Muscle layer of duodenum (tissue), 2 donors: ENCODE measurements around the gene SCNN1B.

Experiments used
- H3K27ac ChIP-seq: one replicate; pipeline ENCODE4 v1.7.0; 2013; ENCODE audit warnings: mild to moderate bottlenecking, low read length
- H3K27me3 ChIP-seq: one replicate; pipeline ENCODE4 v1.7.0; 2013; ENCODE audit warnings: low read depth, mild to moderate bottlenecking, control low read depth, low read length
- H3K36me3 ChIP-seq, 2 donors: one replicate each; pipeline ENCODE4 v1.7.0; 2013; ENCODE audit warnings: low read length in 2 of 2, control low read depth in 1 of 2, mild to moderate bottlenecking in 1 of 2; ENCODE audit not compliant: insufficient read depth in 2 of 2, control insufficient read depth in 1 of 2
- H3K4me1 ChIP-seq, 2 donors: one replicate each; pipeline ENCODE4 v1.7.0; 2013; ENCODE audit warnings: low read length in 2 of 2, mild to moderate bottlenecking in 2 of 2, control low read depth in 1 of 2, moderate library complexity in 1 of 2; ENCODE audit not compliant: insufficient read depth in 2 of 2, control insufficient read depth in 1 of 2
- H3K4me3 ChIP-seq, 2 donors: one replicate each; pipeline ENCODE4 v1.7.0; 2013; ENCODE audit warnings: low read length in 2 of 2, low read depth in 1 of 2, mild to moderate bottlenecking in 1 of 2
- H3K9me3 ChIP-seq, 2 donors: one replicate each; pipeline ENCODE4 v1.7.0; 2013; ENCODE audit warnings: low read length in 2 of 2, control low read depth in 1 of 2, mild to moderate bottlenecking in 1 of 2; ENCODE audit not compliant: control insufficient read depth in 1 of 2
- donor health status: healthy.

Gene SCNN1B

DNA sequence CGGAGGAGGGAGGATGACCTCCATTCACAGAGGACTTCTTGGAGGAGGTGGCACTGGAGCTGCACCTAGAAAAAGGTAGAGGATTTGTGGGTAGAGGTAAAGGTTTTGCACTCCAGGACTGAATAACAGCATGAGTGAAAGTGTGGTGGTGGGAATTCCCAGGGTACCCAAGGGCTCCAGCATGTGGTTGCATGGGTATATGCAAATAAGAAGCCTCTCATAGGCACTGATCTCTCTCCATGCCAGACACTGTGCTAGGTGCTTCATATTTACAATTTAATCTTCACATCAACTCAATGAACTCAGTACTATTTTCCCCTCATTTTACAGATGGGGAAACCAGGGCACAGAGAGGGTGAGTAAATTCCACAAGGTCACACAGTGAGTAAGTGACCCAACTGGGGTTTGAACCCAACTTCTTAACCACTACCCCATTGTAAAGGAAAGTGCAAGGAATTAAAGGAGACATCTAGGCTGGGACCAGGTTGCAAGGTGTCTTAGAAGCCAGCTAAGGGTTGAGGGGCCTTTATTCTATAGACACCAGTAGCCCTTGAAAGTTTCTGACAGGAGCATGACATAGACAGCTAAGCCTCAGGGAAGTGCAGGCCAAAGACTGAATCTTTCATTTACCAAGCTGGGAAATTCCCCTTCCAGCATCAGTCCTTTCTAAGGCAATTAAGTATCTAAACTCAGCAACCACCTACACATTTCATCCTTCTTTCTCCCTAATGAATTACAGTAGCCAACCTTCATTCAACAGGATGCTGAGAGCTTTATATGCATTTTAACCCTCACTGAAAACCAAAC, 21.3 kb downstream of the SCNN1B start:
- Histone ChIP-seq H3K9me3 (no peaks in the 10 kb centered on the region), H3K4me3 (no peak overlapping the region), H3K4me1 (no peaks in the 10 kb centered on the region), H3K36me3 (no peaks in the 10 kb centered on the region), H3K27me3 (no peaks in the 10 kb centered on the region), H3K27ac (no peak overlapping the region)

GRCh38 chr16:23324727-23325126, 22.6 kb downstream of the SCNN1B start:
- H3K27ac ChIP-seq = no peak overlapping the region
- no peaks in the 10 kb centered on the region for H3K36me3 ChIP-seq
- H3K27me3 ChIP-seq = no peaks in the 10 kb centered on the region
- no peaks in the 10 kb centered on the region for H3K9me3 ChIP-seq
- H3K4me1 ChIP-seq = no peaks in the 10 kb centered on the region
- H3K4me3 ChIP-seq = no peak overlapping the region

GRCh38 chr16:23327836-23328235, 25.7 kb downstream of the SCNN1B start:
- no peaks in the 10 kb centered on the region for H3K36me3 ChIP-seq
- H3K4me3 ChIP-seq = no peak overlapping the region
- no peaks in the 10 kb centered on the region for H3K9me3 ChIP-seq
- no peaks in the 10 kb centered on the region for H3K27me3 ChIP-seq
- no peak overlapping the region for H3K27ac ChIP-seq
- H3K4me1 ChIP-seq = no peaks in the 10 kb centered on the region

- H3K36me3 ChIP-seq = no peaks in the 10 kb centered on the region
- no peak overlapping the region for H3K27ac ChIP-seq
- H3K4me1 ChIP-seq = no peaks in the 10 kb centered on the region
- H3K4me3 ChIP-seq = no peak overlapping the region
- no peaks in the 10 kb centered on the region for H3K9me3 ChIP-seq
- no peaks in the 10 kb centered on the region for H3K27me3 ChIP-seq
These were observed 28.1 kb downstream of the SCNN1B start for GRCh38 chr16:23330161-23330560.

GRCh38 chr16:23330583-23331249, 28.6 kb downstream of the SCNN1B start:
- H3K4me3 ChIP-seq = no peak overlapping the region
- H3K36me3 ChIP-seq = no peaks in the 10 kb centered on the region
- H3K4me1 ChIP-seq = no peaks in the 10 kb centered on the region
- no peaks in the 10 kb centered on the region for H3K27me3 ChIP-seq
- H3K27ac ChIP-seq = no peak overlapping the region
- no peaks in the 10 kb centered on the region for H3K9me3 ChIP-seq

- no peaks in the 10 kb centered on the region for H3K27me3 ChIP-seq
- H3K36me3 ChIP-seq = no peaks in the 10 kb centered on the region
- no peak overlapping the region for H3K27ac ChIP-seq
- no peaks in the 10 kb centered on the region for H3K4me1 ChIP-seq
- H3K4me3 ChIP-seq = no peak overlapping the region
- H3K9me3 ChIP-seq = no peaks in the 10 kb centered on the region
These were observed 31.0 kb downstream of the SCNN1B start for GRCh38 chr16:23333034-23333579.

DNA sequence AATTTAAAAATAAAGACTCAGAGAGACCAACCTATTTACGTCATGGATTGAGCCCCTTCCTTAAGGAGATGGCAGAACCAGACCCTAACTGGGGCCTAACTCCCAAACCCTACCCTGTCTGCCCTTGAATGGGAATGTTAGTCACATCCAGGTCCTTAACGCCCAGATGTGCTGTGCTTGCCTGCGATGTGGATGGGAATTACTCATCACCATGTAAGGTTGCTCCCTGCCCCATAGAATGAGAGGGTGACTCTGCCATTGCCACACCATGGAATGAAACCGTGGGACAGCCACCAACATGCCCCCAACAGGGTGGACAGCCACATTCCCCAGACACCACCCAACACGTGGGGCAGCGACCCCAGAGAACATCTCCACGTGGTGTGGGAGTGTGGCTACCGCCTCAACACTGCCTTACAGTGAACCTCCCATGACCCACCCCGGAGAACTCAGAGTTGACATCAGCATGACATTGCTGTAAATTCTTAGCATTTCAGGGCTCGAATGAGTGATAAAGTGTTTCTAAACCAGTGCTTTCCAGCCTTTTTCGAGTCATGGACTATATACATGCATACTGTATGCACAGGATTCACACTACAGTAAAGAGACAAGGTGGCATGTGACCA, 31.8 kb downstream of the SCNN1B start:
- H3K4me1 ChIP-seq = no peaks in the 10 kb centered on the region

DNA sequence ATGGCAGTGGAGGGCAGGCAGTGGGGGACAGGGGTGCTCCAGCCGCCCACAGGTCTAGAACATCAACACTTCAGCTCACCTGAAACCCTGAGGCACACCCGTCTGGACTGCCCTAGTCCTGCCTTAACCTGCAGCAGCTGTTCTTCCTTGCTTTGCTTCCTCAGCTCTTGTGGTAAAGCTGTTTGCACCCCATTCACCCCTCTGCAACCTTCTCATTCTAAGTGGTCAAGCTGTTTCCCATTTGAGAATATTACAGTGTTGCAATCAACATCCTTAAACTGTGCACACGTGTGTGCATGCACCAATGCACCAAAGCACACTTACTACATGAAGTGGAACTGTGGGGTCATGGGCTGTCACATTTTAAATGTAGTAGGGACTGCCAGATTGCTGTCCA, 32.4 kb downstream of the SCNN1B start:
- H3K27me3 ChIP-seq = no peaks in the 10 kb centered on the region
- H3K27ac ChIP-seq = no peak overlapping the region
- no peaks in the 10 kb centered on the region for H3K4me1 ChIP-seq
- H3K9me3 ChIP-seq = no peaks in the 10 kb centered on the region
- no peak overlapping the region for H3K4me3 ChIP-seq
- H3K36me3 ChIP-seq = no peaks in the 10 kb centered on the region

More for the DNA sequence above, 31.8 kb downstream of the SCNN1B start:
- Histone ChIP-seq H3K4me3 (no peak overlapping the region), H3K9me3 (no peaks in the 10 kb centered on the region), H3K36me3 (no peaks in the 10 kb centered on the region), H3K27ac (no peak overlapping the region), H3K27me3 (no peaks in the 10 kb centered on the region)

GRCh38 chr16:23334950-23335349, 32.8 kb downstream of the SCNN1B start:
- H3K9me3 ChIP-seq = no peaks in the 10 kb centered on the region
- H3K36me3 ChIP-seq = no peaks in the 10 kb centered on the region
- H3K4me1 ChIP-seq = no peaks in the 10 kb centered on the region
- H3K27me3 ChIP-seq = no peaks in the 10 kb centered on the region
- H3K27ac ChIP-seq = no peak overlapping the region
- no peak overlapping the region for H3K4me3 ChIP-seq

- Histone ChIP-seq H3K4me3 (no peak overlapping the region), H3K36me3 (no peaks in the 10 kb centered on the region), H3K27me3 (no peaks in the 10 kb centered on the region), H3K27ac (no peak overlapping the region), H3K4me1 (no peaks in the 10 kb centered on the region), H3K9me3 (no peaks in the 10 kb centered on the region)
These were observed 35.9 kb downstream of the SCNN1B start for GRCh38 chr16:23337836-23338550.

DNA sequence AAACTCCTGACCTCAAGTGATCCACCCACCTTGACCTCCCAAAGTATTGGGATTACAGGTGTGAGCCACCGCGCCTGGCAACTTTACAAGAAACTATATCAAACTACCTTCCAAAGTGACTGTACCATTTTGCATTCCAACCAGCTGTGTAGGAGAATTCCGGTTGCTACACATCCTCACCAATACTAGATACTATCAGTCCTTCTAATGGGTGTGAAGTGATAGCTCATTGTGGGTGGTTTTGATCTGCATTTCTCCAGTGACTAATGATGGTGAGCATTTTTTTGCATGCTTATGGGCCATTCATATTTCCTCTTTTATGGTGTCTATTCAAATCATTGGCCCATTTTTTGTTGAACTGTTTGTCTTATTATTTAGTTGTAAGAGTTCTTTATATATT, 37.7 kb downstream of the SCNN1B start:
- no peak overlapping the region for H3K27ac ChIP-seq
- no peaks in the 10 kb centered on the region for H3K4me1 ChIP-seq
- no peak overlapping the region for H3K4me3 ChIP-seq
- no peaks in the 10 kb centered on the region for H3K36me3 ChIP-seq
- H3K27me3 ChIP-seq = no peaks in the 10 kb centered on the region
- no peaks in the 10 kb centered on the region for H3K9me3 ChIP-seq
